ENCODE data around the gene SERPINF2.
"Not testable (repeated sequence)": the region's sequence is repeated elsewhere in the genome, so short reads cannot be mapped to it uniquely, and the experiment has no call there.

Gene SERPINF2

DNA sequence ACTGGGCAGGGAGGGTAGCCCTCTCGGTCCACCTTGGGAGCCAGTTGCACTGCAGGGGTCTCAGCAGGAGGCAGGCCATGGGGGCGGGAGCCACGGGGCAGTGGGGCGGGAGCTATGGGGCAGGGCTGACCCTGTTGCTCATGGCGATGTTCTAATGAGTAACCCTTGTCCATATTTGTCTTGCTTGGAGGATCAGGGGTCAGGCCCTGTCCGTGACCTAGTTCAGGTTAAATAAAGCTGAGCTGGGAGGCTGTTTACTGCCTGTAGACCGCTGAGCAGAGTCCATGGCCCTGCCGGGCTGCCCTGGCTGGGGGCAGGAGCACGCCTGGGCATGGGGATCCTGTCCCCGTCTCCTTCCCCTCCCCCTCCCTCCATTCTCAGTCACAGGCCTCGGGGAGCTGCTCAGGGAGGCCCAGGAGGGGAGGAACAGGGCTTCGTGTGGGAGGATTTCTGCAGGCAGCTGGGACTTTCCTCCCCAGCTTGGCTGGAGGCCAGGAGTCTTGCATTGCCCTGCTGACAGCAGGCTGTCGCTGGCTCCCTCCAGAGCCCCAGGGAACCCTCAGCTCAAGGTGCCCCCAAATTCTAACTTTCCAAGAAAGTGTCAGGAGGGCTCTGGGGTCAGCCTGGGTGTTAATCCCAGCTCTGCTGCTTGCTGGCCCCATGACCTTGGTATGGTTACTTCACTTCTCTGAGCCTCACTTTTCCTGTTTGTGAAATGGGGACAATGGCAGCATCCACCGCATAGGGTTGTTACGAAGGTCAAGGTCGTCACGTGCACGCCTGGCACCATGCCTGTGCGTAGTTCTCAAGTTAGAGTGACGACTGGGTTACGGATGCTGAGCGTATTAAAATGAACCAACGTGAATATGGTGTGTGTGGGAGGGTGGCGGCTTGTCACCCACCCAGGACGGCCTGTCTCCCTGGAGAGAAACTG lies 6.1 kb upstream of the SERPINF2 start:
- H3K36me3 Mint-ChIP-seq (ENCODE audit: low read depth): peaks cover 10% of the 10 kb centered on the region
- H3K4me3 Mint-ChIP-seq: peak overlapping the region; percentile 60
- TF ChIP-seq, protein P1, sequence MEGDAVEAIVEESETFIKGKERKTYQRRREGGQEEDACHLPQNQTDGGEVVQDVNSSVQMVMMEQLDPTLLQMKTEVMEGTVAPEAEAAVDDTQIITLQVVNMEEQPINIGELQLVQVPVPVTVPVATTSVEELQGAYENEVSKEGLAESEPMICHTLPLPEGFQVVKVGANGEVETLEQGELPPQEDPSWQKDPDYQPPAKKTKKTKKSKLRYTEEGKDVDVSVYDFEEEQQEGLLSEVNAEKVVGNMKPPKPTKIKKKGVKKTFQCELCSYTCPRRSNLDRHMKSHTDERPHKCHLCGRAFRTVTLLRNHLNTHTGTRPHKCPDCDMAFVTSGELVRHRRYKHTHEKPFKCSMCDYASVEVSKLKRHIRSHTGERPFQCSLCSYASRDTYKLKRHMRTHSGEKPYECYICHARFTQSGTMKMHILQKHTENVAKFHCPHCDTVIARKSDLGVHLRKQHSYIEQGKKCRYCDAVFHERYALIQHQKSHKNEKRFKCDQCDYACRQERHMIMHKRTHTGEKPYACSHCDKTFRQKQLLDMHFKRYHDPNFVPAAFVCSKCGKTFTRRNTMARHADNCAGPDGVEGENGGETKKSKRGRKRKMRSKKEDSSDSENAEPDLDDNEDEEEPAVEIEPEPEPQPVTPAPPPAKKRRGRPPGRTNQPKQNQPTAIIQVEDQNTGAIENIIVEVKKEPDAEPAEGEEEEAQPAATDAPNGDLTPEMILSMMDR (IDR thresholded peaks at IDR 0.05): no peak
- peaks cover 35% of the 10 kb centered on the region for H3K4me1 Mint-ChIP-seq
- peak; percentile 62 for DNase-seq
- peak overlapping the region; percentile 83 for H3K27ac Mint-ChIP-seq
- H3K9me3 Mint-ChIP-seq: peaks cover 12% of the 10 kb centered on the region
- peaks cover 4% of the 10 kb centered on the region for H3K27me3 Mint-ChIP-seq (ENCODE audit: low read depth, poor library complexity)

DNA sequence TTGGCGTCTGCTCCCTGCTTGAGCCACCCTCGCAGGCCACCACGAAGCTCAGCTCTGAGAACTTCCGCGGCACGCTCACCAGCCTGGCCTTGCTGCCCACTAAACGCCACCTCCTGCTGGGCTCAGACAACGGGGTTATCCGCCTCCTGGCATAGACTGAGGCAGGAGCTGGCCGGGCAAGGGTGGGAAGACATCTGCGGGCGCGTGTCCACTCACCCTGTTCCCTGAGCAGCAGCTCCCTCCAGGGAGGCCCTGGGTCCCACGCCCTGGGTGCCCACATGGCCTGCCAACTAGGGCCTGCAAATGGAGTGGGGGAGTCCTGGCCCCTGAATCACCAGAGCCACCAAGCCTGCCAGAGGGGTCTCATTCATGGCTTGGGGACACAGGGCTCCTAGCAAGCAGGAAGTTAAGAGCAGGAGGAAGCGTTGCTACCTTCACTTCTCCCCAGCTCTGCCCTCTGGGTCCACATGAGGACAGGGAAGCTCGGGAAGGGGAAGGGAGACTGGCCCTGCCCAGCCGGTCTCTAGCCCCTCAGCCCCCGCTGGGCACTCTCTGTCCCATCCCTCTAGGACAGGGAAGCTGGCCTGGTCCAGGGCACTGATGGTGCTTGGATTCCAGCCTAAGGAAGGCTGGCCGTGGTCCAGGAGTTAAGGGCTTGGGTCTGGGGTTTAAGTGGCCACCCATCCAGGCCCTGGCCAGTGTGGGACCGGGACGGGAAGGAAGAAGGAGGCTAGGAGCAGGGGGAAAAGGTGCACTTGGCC lies 5.0 kb upstream of the SERPINF2 start:
- Mint-ChIP-seq H3K4me3 (no peak overlapping the region), H3K9me3 (peaks cover 23% of the 10 kb centered on the region)

DNA sequence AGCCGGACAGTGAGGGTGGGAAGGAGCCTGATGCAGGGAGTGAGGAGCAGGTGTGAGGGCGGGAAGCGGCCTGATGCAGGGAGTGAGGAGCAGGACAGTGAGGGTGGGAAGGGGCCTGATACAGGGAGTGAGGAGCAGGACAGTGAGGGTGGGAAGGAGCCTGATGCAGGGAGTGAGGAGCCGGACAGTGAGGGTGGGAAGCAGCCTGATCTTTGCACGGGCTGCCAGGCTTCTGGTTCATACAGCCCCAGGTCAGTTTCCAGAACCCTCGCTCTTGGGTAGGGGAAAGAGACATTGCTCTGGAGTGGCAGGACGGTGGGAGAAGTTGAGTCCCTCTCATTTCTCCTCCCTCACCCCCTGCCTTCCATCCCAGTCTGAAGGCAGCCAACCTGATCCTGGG lies 772 bp upstream of the SERPINF2 start:
- not testable (repeated sequence) for DNase-seq; H3K4me3 Mint-ChIP-seq; H3K27ac Mint-ChIP-seq; H3K36me3 Mint-ChIP-seq (ENCODE audit: low read depth); H3K27me3 Mint-ChIP-seq (ENCODE audit: low read depth, poor library complexity)
- Mint-ChIP-seq H3K4me1 (peaks cover 18% of the 10 kb centered on the region), H3K9me3 (peaks cover 23% of the 10 kb centered on the region)

More for the DNA sequence above, 5.0 kb upstream of the SERPINF2 start:
- peaks cover 4% of the 10 kb centered on the region for H3K27me3 Mint-ChIP-seq (ENCODE audit: low read depth, poor library complexity)
- H3K36me3 Mint-ChIP-seq (ENCODE audit: low read depth): peaks cover 10% of the 10 kb centered on the region
- TF ChIP-seq, protein P1 (IDR thresholded peaks at IDR 0.05): no peak
- peaks cover 39% of the 10 kb centered on the region for H3K4me1 Mint-ChIP-seq
- H3K27ac Mint-ChIP-seq: no peak overlapping the region
- DNase-seq: no peak

DNA sequence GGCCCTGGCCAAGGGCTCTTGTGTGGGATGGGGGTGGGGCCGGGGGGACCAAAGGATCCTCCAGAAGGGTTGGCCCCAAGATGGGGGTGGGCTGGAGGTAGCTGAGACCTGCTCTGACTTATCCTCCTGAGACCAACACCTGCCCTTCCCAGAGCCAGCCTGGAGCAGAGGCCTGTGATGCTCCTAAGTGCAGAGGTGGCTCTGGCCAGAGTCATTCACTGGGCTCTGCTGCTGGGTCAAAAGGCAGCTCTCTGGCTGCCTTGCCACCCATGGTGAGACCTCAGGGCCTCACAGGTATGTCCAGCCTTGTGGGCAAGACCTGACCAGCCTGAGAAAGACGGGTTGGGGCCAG lies 393 bp downstream of the SERPINF2 start:
- Mint-ChIP-seq H3K27ac (no peak overlapping the region), H3K27me3 (ENCODE audit: low read depth, poor library complexity) (peaks cover 7% of the 10 kb centered on the region), H3K36me3 (ENCODE audit: low read depth) (peaks cover 2% of the 10 kb centered on the region), H3K4me3 (no peak overlapping the region), H3K4me1 (peaks cover 11% of the 10 kb centered on the region), H3K9me3 (peaks cover 20% of the 10 kb centered on the region)
- TF ChIP-seq, protein P1 (IDR thresholded peaks at IDR 0.05): no peak
- no peak for DNase-seq

DNA sequence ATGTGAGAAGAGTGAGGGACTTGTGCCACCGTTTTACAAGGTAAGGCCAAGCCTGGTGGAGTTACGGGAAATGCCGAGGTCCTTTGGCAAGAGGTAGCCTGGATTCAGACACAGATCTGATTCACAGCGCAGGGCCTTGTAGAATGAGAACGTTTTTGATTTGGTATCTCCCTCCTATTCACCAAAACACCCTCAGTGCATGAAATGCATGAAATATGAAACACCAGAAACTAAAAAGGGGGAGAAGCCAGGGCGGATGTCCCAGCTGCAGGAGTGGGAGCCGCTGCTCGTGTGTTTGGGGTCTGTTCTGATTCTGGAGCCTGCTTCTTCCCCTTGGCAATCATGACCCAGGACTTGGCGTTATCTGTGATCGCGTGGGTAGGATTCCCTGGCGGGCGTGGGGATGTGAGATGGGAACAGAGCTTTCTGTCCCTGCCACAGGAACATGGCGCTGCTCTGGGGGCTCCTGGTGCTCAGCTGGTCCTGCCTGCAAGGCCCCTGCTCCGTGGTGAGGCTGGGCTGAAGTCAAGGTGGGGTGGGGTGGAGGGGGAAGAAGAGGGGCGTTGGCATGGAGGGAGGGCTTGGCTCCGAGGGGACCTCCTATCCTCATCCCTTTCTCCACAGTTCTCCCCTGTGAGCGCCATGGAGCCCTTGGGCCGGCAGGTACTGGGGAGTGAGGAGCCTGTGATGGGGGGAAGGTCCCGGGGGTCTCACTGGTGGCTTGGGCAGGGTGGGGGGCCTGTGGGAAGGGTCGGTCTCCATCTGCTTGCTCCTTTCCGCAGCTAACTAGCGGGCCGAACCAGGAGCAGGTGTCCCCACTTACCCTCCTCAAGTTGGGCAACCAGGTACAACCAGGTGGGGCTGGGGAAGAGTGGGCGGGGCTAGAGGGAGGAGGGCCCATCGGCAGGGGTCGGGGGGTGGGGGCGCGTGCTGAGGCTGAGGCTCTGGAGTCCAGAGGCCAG lies 2.2 kb downstream of the SERPINF2 start:
- no peaks in the 10 kb centered on the region for H3K36me3 Mint-ChIP-seq (ENCODE audit: low read depth)
- H3K9me3 Mint-ChIP-seq: peaks cover 15% of the 10 kb centered on the region

More for the DNA sequence above, 2.2 kb downstream of the SERPINF2 start:
- peaks cover 7% of the 10 kb centered on the region for H3K27me3 Mint-ChIP-seq (ENCODE audit: low read depth, poor library complexity)
- TF ChIP-seq, protein P1 (IDR thresholded peaks at IDR 0.05): no peak
- no peak for DNase-seq
- no peak overlapping the region for H3K27ac Mint-ChIP-seq
- peaks cover 18% of the 10 kb centered on the region for H3K4me1 Mint-ChIP-seq
- no peak overlapping the region for H3K4me3 Mint-ChIP-seq

All from nephron progenitor cell (in vitro differentiated cells).